Suprapubic skin (tissue), 3 donors: Measurements from ENCODE around the gene CCDC102B.

Source experiments
- EP300 ChIP-seq: sonication (generic); formaldehyde crosslinking; IDR thresholded peaks from one replicate; pipeline ENCODE4 v1.6.1; 2017; ENCODE audit warnings: antibody characterized with exemption
- POLR2A ChIP-seq, 2 donors: fragments of 450-650 bp; IDR thresholded peaks; one replicate each; pipeline ENCODE4 v1.6.1; 2017; ENCODE audit warnings: antibody characterized with exemption in 2 of 2, mild to moderate bottlenecking in 2 of 2, moderate library complexity in 2 of 2
- TF ChIP-seq, protein P1 (sequence below), 2 donors: fragments of 200-600 bp in 1 of 2; fragments of 450-650 bp in 1 of 2; sonication (generic) in 1 of 2; IDR thresholded peaks; one replicate each; pipeline ENCODE4 v1.5.1; 2016 to 2019; ENCODE audit warnings: antibody characterized with exemption in 2 of 2, mild to moderate bottlenecking in 1 of 2, moderate library complexity in 1 of 2

DNA sequence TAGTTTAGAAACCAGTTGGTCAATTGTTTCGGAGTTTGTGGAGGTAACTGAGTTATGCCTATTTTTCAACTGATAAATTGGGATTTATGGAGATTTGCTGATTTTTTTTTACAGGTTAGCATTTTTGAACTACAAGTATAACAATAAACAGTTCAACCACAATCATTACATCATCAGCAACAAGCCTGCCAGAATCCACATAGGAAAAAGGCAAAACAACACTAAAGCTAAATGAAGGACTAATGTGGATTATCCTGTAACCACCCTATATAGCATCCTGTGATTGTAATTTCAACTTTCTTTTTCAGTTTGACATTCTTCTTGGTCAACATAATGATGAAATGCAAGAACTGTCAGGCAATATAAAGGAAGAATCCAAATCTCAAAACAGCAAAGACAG, 76.5 kb downstream of the CCDC102B start:
- TF ChIP-seq, protein P1, sequence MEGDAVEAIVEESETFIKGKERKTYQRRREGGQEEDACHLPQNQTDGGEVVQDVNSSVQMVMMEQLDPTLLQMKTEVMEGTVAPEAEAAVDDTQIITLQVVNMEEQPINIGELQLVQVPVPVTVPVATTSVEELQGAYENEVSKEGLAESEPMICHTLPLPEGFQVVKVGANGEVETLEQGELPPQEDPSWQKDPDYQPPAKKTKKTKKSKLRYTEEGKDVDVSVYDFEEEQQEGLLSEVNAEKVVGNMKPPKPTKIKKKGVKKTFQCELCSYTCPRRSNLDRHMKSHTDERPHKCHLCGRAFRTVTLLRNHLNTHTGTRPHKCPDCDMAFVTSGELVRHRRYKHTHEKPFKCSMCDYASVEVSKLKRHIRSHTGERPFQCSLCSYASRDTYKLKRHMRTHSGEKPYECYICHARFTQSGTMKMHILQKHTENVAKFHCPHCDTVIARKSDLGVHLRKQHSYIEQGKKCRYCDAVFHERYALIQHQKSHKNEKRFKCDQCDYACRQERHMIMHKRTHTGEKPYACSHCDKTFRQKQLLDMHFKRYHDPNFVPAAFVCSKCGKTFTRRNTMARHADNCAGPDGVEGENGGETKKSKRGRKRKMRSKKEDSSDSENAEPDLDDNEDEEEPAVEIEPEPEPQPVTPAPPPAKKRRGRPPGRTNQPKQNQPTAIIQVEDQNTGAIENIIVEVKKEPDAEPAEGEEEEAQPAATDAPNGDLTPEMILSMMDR (IDR thresholded peaks at IDR 0.05) = no peak
- TF ChIP-seq EP300 = no peak
- TF ChIP-seq POLR2A (IDR thresholded peaks at IDR 0.05) = no peak
